Endothelial cell of hepatic sinusoid (primary cell): ENCODE results near the gene TEX2.
"Not testable (repeated sequence)": the region's sequence is repeated elsewhere in the genome, so short reads cannot be mapped to it uniquely, and the experiment has no call there.

Experiments used
- in situ Hi-C: cut with HindIII; loops from 2 replicates; pipeline ENCODE4 v1.10.0; 2017; ENCODE audit warnings: low sequenced_read_pairs

The TEX2 gene

GRCh38 chr17:64216338-64217248 is 46.5 kb downstream of the TEX2 start:
- in situ Hi-C loops: no loop called here

GRCh38 chr17:64216000-64216337 is 47.1 kb downstream of the TEX2 start:
- in situ Hi-C loops: no loop called here

GRCh38 chr17:64214950-64215349 is 48.1 kb downstream of the TEX2 start:
- in situ Hi-C loops: no loop called here

- in situ Hi-C loops: no loop called here
These were observed 48.9 kb downstream of the TEX2 start for GRCh38 chr17:64213995-64214811.

- in situ Hi-C loops: no loop called here
These were observed 50.9 kb downstream of the TEX2 start for GRCh38 chr17:64212122-64212521.

- in situ Hi-C loops: no loop called here
These were observed 53.1 kb downstream of the TEX2 start for GRCh38 chr17:64209983-64210382.

GRCh38 chr17:64209356-64209941 is 53.6 kb downstream of the TEX2 start:
- in situ Hi-C loops: no loop called here

- in situ Hi-C loops: not testable (repeated sequence)
These were observed 54.4 kb downstream of the TEX2 start for GRCh38 chr17:64208656-64209055.

- in situ Hi-C loops: no loop called here
These were observed 57.3 kb downstream of the TEX2 start for GRCh38 chr17:64205804-64206203.

GRCh38 chr17:64203630-64204029 is 59.4 kb downstream of the TEX2 start:
- in situ Hi-C loops: no loop called here

GRCh38 chr17:64202683-64203344 is 60.2 kb downstream of the TEX2 start:
- in situ Hi-C loops: no loop called here

GRCh38 chr17:64200080-64201032 is 62.7 kb downstream of the TEX2 start:
- in situ Hi-C loops: no loop called here

GRCh38 chr17:64198331-64199090 is 64.5 kb downstream of the TEX2 start:
- in situ Hi-C loops: no loop called here

GRCh38 chr17:64196601-64197000 is 66.5 kb downstream of the TEX2 start:
- in situ Hi-C loops: no loop called here

- in situ Hi-C loops: no loop called here
These were observed 69.5 kb downstream of the TEX2 start for GRCh38 chr17:64193561-64193960.

GRCh38 chr17:64192589-64192988 is 70.5 kb downstream of the TEX2 start:
- in situ Hi-C loops: no loop called here

GRCh38 chr17:64190472-64190871 is 72.6 kb downstream of the TEX2 start:
- in situ Hi-C loops: no loop called here

GRCh38 chr17:64188088-64188487 is 75.0 kb downstream of the TEX2 start:
- in situ Hi-C loops: no loop called here
